GM21619 (cell line): Measurements from ENCODE around the gene ADGRA1.

Source experiments
- ATAC-seq: cut with Tn5 transposase; IDR thresholded peaks from one replicate; pipeline ENCODE4 v1.9.1; 2021; ENCODE audit not compliant: unreplicated experiment

The ADGRA1 gene

DNA sequence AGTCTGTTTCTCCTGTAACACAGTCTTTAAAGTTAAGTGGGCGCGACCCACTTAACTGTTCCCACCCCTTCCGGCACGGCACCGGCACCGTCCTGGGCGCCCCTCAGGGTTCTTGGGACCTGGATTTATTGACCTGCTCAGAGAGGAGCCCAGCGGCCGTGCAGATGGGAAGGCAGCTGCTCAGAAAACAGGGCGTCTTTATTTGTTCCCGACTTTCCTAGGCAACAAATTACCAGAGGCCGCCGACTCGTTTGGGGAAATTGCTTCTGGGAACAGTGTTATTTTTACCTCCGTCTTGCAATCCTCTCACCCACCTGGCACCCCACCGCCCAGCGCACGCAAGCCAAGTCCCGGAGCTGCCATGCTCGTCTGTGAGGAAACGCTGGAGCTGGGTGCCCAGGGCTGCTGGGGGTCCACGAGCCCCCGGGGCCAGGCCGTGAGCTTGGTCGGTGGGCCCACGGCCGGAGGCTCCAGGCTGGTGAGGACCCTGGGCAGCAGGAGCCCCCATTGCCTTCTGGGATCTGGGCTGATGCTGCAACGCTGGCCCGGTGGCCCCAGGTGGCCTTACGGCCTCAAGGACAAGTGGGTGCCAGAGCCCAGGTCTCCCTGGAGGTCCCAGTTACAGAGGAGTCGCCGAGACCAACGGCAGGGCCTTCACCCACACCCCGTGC, 14.9 kb upstream of the ADGRA1 start:
- no peak for ATAC-seq

DNA sequence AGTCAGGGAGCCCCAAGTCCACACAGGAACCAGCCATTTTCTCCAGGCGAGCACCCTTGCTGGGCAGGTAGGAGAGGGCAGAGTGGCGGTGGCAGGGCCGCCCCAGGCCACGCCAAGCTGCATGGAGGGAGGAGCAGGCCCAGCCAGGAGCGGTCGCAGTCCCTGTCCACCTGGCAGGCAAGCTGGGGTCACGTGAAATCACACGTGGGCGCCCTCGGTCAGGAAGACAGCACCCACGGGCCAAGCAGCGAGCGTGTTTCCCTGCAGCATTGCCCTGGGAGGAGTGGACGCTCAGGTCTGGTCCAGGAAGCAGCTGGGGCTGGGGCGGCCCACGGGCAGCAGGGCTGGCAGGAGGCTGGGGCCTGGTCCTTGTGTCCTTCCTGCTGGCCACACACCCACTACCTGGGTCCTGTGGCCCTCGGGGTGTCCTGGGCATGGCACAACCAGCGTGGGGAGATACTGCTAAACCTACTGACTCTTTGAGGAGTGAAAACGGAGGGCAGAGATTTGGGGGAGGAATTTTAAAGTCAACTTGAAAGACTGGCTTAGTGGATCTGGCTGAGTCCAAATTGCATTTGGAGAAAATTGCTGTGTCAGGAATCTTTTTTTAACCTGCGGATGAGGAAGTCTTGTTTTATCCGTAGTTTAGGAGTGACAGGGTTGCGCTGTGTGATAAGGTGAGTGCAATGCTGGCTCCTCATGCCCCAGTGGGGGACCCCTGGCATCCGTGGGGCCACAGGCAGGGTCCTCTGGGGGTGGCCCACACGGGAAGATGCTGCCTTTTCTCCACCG, 12.2 kb upstream of the ADGRA1 start:
- no peak for ATAC-seq

DNA sequence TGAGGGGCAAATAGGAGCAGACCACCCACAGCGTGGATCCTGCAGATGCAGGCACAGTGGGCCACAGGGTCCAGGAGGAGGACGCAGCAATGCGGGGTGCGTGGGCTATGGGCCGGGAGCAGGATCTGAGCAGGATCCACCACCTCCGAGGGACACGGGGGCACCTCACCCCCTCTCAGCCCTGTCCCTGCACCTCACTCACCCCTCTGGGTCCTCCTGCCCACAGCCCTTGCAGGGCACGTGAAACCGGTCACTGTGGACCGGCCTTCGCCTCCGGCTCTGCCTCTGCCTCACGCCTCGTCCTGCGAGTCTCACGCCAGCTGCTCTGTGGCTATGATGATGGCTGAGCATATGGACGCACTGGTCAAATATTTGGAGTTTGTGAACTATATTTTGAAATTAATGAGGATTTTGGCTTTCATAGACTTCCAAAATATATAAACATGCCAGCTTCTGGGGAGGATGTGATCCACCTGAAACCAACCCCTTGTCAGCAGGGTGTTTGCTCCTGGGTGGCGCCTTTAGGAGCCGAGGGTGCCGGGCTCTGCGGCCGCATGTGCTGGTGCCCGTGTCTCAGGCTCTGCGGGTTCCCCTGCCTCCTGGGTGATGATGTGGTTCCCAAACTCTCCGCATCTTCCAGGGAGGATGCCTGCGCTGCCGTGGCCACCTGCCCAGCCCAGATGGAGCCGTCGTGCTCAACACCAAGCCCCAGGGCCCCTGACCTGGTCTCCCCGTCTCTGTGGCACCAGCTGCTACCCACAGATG, 11.3 kb upstream of the ADGRA1 start:
- no peak for ATAC-seq

DNA sequence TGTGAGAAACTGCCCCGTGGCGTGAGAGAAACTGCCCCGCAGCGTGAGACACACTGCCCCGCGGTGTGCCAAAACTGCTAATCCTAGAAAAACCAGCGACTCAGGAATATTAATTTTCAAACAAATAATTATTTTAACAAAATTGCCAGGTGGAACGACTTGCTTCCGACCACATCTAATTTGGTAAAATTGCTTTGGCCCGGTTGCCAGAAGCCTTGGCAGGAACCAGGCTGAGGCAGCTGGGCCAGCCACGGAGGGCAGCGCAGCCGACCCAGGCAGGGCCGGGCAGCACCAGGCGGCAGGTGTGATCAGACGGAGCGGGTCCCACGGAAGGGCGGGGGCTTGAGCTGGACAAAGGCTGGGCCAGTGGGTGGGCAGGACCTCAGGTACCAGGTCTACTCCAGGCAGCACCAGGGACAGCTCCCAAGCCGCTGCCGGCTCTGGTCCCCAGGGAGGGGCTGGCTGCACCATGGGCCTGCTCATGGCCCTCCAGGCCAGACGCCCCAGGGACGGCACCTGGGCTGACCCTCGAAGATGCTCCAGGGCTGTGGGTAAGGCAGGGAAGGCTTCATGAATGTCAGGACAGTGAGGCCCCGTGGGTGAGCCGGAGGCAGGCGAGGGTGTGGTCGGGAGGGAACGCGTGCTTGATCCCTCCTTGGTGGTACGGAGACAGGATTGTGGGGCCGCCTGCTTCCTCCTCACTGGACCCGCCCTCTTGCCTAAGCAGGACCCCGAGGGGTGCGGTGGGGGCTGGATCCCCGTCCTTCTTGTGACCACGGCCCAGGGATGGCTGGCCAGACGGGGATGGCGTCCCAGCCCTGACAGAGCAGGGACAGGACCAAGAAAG, 7.7 kb upstream of the ADGRA1 start:
- no peak for ATAC-seq

DNA sequence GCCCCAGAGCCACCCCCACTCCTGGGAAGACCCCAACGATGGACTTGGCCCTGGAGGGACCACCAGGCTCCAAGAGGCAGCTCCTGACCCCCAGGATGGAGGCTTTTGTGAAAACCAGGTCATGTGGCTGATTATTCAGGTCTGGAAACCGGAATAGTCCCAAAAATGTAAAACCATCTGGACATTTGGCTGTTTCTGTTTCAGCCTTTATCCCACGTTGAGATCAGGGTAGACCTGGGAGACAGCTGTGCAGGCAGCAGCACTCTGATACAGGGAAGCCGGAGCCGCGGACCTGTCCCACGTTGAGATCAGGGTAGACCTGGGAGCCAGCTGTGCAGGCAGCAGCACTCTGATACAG, 7.1 kb upstream of the ADGRA1 start:
- no peak for ATAC-seq

DNA sequence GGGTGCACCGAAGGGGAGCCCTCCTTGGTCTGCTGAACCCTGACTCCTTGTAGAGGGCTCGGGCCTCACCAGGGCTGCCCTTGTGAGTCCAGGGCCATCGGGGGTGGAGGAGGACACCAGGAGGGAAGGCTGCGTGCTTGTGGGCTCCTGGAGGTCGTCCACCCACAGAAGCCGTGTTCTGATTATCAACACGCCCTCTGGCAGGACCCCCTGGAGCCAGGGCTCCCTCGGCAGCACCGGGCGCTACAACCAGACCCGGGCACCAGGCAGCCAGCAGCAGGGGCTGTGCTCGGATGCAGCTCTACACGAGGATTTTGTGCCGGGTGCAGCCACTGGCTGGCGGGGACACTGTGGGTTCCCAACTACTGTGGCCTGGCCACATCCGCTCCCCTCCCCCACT, 6.1 kb upstream of the ADGRA1 start:
- ATAC-seq = no peak

DNA sequence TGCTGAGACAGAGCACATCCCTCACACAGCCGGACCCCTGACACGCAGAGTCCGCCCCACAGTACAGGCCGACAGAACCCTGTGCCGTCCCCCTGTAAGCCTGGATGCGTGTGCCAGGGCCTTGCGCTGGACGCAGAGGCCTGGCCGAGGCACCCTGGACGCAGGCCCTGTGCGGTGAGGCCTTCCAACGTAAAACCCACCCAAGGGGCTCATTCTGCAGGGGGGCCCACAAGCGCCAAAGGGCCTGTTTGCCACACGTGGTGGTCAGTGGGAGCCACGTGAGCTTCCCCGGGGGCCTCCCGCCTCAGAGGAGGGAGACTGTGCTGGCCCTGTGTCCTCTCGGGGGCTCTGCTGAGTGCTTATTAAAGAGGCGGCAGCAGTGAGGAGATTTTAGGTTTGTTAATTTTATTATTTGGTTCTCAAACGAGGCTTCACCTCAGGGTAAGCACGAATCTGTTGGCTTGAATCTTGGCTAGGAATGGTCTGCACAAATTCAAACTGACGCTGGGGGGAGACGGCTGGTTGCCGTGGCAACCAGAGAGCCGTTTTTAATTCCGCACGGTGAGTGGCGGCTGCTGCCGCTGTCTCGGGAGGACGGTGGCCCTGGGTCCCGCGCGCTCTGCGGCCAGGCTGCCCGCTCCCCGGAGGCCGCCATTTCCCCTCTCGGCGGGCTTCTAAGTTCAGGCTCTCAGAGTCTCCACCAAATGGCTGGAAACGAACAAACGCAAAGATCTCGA, 4.9 kb upstream of the ADGRA1 start:
- ATAC-seq = no peak

DNA sequence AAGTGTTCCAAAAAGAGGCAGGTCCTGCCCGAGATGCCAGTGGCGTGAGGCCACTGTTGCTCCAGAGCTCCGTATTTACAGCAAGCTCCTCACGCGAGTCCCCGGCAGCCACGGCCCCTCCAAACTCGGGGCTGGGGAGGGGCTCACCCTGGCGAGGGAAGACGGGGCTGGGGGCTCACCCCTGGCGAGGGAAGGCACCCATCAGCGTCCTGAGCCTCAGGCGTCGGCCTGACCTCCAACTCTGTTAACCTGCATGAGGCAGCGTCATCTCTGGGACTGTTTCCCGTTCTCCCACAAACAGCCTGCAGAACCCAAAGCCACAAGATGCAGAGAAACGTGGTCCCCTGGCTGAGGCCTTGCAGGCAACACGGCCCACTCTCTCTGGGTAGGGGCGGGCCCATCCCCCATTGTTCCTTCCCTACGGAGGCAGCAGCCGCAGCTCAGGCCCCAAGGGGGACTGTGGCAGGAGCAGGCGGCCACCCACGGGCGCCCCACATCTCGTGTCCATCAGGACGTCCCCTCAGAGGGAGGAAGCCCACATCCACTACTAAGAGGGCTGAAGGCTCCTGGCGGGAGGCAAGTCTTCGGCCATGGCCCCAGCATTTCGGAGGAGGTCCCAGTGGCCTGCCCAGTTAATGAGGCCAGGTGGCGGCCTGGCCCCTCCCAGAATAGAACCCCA, 4.2 kb upstream of the ADGRA1 start:
- ATAC-seq = no peak

DNA sequence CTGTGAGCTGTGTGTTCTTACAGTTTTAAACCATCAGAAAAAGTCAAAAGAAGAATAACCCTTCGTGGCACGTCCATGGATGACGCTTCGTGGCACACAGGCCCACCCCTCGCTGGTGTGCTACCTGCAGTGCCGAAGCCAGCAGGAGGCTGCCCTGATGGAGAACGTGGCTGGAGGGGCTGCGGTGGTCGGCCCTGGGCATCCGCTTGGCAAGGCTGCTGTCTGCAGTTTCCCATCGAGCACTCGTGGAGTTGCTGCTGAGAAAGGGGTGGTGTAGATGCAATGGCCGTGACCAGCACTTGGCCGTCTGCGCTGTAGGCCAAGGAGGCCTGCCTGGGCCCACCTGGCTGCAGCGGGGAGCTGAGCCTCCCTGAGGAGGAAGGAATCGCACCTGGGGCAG, 3.2 kb upstream of the ADGRA1 start:
- ATAC-seq = no peak

DNA sequence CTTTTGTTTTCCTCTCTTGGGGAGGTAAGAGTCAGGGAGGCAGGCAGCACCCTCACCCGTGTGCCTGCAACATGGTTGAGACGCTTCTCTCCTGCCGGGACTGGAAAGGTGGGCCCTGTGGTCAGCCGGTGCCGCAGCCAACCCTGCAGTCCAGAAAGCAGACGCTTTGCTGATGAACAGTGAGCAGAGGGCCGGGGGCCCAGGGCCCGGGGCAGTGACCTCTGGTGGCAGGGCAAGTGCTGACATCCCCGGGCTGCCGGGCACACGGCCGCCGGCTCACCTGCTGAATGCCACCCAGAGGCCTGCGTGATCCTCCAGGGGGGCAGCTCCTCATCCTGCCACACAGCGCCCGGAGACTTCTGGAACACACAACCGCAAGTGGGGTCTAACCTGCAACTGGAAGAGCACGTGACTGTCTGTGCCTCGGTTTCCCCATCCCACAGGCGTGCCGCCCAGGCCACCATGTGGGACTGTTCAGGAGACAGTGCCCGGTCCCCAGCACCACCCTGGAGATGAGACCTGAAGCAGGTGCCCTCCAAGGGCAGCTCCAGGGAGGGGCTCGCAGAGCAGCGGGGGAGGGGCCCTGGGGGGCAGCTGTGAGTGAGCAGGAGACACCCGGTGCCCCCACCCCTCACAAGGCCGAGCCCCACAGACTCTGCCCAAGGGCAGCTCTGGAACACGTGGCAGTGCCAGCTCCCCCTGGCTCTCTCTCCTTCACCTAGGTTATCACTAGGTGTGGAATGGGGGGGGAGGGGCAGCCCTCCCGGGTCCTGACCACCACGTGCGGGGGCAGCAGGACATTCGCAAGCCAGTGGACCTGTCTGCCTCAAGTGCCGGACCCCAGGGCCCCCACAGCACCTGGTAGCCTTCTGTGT, 2.2 kb upstream of the ADGRA1 start:
- no peak for ATAC-seq

DNA sequence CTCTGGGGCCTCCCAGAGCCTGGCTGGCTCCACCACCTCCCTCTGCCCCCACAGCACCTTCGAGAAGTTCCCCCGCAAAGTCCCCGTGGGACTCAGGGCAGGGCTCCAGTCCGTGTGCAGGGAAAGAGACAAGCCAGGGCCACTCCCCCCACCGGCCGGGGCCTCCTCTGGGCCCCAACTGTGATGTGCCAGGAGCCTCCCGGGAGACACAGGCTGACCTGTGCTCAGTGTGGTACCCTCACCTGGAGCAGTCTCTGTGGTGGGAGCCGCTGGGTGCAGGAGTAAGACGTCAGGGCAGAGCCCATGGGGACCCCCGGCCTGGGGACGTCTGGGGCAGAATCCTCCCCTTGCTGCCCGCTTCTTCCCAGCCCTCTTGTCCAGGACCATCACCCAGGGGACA, 1.5 kb upstream of the ADGRA1 start:
- no peak for ATAC-seq

DNA sequence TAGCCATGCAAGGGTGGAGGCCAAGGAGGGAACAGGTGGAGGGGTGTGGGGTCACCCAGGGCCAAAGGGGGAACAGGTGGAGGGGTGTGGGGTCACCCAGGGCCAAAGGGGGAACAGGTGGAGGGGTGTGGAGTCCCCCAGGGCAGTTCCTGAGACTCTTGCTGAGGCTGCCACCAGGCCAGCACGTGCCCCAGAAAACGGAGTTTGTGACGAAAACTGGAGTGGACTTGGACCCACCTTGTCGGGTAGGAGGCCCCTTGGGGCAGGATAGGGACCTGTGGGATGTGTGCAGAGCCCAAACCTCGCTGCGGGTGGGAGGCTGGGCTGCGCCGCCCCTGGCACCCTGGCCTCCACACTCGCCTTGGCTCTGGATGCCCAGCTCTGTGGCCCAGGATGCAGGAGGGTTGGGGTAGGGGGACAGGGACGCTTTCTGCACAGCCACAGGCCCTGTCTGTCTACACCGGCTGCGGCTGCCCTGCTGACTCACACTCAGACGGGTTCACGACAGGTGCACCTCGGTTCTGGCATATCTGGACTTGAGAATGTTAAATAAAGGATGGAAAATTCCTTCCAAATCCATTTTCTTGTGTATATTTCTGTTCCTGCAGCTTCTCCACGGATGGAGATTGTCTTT, 562 bp upstream of the ADGRA1 start:
- ATAC-seq = no peak

DNA sequence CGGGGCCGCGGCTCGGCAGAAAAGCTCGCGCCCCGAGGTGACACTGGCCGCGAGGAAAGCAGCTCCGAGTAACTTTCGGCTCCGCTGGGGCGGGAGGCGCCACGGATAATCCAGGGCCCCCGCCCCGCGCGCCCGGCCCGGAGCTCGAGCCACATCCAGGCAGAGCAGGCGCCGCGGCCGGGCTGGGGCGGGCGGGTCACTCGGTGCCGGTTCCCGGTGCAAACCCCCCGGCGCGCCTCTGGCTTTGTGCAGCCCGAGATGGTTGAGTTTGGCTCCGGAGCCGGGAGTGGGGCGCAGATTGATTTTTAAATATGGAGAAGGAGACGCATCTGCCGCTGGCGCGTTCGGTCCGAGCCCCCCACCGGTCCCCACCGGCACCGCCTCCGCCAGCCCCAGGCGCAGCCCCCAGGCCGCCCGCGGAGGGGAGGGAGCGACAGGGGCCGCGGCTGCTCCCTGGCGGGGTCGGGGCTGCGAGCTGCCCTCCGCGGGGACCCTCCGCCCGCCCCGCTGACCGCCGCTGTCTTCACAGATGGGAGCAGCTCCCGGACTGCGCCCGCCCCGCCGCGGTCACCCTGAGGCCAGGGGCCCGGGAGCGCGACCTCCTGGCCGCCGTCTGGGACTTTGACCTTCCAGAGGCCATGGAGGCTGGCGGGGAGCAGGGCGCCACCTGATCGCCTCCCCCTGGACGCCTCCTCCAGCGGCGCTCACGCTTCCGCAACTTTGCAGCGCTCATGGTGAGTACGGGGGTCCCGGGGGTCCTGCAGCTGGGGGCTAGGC, 643 bp downstream of the ADGRA1 start:
- no peak for ATAC-seq

DNA sequence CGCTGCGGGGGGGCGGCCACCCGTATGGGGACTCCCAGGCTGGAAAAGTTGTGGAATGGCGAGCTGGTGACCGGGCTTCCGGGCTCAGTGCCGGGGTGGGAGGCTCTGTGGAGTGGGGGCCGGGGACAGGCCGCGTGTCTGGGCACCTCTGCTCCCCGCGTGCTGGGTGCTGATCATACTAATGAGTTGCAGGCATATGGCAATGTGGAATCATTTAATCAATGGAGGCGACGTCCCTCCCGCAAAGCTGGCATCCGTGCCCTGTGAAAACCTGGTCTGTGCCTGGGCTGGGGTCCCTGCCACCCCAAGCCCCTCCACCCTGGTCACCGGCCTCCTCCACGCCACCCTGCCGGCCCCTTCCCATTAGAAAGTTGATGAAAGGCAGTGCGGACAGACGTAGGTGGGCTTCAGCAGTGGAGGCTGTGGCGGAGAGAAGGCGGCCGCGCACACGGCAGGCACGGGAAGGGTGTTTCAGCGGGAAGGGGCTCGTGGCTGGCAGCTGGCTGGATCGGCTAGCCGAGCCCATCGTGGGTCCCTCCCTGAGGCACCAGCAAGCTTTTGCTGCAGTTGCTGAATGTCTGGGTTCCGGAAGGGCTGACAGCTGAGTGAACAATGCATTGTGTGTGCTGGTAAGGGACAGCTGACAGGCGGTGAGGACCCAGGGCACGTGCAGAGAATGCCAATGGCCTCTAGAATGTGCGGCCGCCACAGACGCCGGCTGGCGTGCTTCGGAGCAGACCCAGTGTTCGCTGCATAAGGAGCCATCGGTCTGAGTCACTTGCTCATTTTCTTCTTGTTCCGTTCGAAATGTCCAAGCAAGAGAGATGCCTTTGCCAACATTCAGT, 1.5 kb downstream of the ADGRA1 start:
- no peak for ATAC-seq

DNA sequence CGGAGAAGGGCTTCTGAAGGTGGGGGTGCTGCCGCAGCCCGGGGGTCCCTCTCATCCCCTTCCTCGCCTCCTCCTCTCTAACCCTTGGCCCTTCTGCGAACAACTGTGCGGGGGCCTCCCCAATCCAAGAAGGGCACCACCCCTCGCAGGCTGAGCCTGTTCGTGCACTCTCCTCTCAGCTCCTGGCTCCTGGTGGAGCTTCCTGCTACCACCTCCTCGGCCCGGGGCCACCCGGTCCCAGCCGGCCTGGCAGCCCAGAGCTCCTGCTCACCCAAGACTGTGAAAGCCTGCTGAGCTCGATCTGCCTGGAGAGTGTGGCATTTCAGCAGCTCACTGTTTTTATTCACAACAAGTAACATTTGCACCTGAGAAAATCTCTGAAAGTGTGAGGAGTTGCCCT, 2.4 kb downstream of the ADGRA1 start:
- no peak for ATAC-seq

DNA sequence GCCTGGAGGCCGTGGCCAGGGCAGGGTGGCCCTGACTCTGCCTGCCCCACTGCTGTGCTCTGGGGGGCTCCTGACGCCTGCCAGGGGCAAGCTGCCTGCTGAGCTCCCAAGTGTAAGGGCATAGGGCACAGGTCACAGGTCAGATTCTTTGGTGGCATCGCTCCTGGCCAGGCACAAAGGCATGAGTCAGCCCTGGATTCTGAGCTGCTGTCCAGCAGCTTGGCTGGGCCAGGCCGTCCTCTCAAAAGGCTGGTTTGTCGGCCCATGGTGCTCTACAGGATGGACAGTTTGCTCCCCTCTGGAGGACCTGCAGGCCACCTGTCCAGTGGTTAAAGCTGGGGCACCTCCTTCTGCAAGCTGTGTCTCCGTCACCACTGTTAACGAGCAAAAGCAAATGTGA, 2.9 kb downstream of the ADGRA1 start:
- no peak for ATAC-seq

DNA sequence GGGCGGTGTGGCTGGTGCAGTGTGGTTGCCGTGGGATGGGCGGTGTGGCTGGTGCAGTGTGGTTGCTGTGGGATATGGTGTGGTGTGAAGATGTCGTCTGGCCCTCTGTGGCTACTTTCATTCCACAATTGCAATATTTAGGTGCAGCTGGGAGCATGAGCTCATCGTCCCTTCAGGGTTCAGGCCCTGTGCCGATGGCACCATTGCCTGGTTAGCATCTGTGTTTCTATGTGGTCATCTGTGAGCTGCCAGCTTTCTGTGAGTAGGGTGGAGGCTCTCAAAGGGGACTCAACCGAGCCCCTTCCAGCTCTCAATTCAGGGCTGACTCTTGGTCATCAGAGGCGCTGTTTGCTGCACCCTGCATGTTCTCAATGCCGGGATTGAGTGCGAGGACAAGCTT, 3.6 kb downstream of the ADGRA1 start:
- ATAC-seq = no peak
